ENCODE results near the gene KIAA1549.

DNA sequence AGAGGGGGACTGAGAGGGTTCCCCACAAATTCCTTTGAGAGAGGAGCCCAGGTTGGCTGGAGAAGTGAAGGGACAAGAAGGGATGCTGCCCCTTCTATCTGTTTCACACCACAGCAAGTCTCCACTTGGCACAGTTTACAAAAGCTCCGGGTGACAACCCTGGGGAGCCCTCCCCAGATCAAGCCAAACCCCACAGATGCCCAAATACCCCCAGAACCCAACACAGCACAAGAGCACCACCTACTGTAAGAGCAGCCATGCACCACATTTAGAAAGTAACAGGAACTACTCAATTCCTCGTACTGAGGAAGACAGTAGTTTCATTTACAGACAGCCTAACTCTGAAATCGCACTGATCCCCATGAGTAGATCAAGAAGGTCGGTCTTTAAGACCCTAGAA is 115.3 kb downstream of the KIAA1549 start:
- TF ChIP-seq, protein P1, sequence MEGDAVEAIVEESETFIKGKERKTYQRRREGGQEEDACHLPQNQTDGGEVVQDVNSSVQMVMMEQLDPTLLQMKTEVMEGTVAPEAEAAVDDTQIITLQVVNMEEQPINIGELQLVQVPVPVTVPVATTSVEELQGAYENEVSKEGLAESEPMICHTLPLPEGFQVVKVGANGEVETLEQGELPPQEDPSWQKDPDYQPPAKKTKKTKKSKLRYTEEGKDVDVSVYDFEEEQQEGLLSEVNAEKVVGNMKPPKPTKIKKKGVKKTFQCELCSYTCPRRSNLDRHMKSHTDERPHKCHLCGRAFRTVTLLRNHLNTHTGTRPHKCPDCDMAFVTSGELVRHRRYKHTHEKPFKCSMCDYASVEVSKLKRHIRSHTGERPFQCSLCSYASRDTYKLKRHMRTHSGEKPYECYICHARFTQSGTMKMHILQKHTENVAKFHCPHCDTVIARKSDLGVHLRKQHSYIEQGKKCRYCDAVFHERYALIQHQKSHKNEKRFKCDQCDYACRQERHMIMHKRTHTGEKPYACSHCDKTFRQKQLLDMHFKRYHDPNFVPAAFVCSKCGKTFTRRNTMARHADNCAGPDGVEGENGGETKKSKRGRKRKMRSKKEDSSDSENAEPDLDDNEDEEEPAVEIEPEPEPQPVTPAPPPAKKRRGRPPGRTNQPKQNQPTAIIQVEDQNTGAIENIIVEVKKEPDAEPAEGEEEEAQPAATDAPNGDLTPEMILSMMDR (IDR thresholded peaks at IDR 0.05; ENCODE audit: low read depth, low read length, missing input control), result no peak
- TF ChIP-seq FOXA1 (IDR thresholded peaks at IDR 0.05), result no peak
- no peak for TF ChIP-seq RXRA (IDR thresholded peaks at IDR 0.05)
- TF ChIP-seq, protein P2, sequence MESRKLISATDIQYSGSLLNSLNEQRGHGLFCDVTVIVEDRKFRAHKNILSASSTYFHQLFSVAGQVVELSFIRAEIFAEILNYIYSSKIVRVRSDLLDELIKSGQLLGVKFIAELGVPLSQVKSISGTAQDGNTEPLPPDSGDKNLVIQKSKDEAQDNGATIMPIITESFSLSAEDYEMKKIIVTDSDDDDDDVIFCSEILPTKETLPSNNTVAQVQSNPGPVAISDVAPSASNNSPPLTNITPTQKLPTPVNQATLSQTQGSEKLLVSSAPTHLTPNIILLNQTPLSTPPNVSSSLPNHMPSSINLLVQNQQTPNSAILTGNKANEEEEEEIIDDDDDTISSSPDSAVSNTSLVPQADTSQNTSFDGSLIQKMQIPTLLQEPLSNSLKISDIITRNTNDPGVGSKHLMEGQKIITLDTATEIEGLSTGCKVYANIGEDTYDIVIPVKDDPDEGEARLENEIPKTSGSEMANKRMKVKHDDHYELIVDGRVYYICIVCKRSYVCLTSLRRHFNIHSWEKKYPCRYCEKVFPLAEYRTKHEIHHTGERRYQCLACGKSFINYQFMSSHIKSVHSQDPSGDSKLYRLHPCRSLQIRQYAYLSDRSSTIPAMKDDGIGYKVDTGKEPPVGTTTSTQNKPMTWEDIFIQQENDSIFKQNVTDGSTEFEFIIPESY (IDR thresholded peaks at IDR 0.05), result no peak
- no peak for TF ChIP-seq NR2F2 (IDR thresholded peaks at IDR 0.05)
- TF ChIP-seq, protein P3, sequence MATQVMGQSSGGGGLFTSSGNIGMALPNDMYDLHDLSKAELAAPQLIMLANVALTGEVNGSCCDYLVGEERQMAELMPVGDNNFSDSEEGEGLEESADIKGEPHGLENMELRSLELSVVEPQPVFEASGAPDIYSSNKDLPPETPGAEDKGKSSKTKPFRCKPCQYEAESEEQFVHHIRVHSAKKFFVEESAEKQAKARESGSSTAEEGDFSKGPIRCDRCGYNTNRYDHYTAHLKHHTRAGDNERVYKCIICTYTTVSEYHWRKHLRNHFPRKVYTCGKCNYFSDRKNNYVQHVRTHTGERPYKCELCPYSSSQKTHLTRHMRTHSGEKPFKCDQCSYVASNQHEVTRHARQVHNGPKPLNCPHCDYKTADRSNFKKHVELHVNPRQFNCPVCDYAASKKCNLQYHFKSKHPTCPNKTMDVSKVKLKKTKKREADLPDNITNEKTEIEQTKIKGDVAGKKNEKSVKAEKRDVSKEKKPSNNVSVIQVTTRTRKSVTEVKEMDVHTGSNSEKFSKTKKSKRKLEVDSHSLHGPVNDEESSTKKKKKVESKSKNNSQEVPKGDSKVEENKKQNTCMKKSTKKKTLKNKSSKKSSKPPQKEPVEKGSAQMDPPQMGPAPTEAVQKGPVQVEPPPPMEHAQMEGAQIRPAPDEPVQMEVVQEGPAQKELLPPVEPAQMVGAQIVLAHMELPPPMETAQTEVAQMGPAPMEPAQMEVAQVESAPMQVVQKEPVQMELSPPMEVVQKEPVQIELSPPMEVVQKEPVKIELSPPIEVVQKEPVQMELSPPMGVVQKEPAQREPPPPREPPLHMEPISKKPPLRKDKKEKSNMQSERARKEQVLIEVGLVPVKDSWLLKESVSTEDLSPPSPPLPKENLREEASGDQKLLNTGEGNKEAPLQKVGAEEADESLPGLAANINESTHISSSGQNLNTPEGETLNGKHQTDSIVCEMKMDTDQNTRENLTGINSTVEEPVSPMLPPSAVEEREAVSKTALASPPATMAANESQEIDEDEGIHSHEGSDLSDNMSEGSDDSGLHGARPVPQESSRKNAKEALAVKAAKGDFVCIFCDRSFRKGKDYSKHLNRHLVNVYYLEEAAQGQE (IDR thresholded peaks at IDR 0.05), result no peak
- no peak for TF ChIP-seq JUND (IDR thresholded peaks at IDR 0.05)
- TF ChIP-seq, protein P4, sequence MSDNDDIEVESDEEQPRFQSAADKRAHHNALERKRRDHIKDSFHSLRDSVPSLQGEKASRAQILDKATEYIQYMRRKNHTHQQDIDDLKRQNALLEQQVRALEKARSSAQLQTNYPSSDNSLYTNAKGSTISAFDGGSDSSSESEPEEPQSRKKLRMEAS (IDR thresholded peaks at IDR 0.05), result no peak
- no peak for TF ChIP-seq YY1 (IDR thresholded peaks at IDR 0.05)
- no peak for TF ChIP-seq SP1 (IDR thresholded peaks at IDR 0.05)
- no peak for TF ChIP-seq TAF1 (conservative IDR thresholded peaks at IDR 0.05)
